Activated T-helper 1 cell treated with Interleukin-2 at 50 U/mL for 16 hours (primary cell): ENCODE measurements around the gene LRRC71.
A peak's percentile ranks its signal among the peaks of the same experiment; 100 is the strongest.

Source experiments
- DNase-seq: peaks from one replicate; pipeline ENCODE4 v3.0.0-alpha.2; 2020; ENCODE audit warnings: low read depth

The LRRC71 gene

DNA sequence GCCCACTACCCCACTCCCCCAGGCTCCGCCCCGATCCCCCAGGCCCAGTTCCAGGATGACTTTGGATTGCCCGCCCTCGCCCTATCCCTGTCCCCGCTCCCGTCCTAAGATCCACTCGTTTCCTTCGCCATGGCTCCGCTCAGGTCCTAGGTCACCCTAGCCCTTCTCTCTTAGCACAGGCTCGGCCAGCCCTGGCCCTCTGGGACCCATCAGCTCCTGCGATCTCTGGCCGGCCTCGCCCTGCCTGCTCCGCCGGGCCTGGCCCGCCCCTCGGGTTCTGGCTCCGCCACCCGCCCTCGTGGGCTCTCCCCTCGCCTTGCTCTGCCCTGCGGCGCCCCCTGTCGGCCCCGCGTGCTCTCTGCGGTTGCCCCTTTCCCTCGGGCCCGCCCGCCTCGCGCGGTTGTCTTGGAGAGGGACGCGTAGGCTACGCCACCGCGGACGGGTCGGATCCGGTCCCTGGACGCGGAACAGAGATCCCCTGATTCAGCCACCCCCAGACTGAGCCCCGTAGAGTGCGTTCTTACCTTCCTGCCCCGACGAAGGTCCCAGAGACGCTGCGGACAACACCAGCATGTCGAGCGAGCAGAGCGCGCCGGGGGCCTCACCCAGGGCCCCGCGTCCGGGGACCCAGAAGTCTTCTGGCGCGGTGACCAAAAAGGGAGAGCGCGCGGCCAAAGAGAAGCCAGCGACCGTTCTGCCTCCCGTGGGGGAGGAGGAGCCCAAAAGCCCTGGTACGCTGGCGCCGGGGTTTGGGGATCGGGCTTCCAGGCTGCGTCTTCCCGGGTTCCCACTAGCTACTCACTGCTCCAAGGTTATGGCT lies at the start of gene LRRC71:
TSS of gene LRRC71 (plus strand) at position 400 of the 820 bp plus-strand sequence. CDS start at position 572, 172 bp downstream.
- peak; percentile 17 for DNase-seq

DNA sequence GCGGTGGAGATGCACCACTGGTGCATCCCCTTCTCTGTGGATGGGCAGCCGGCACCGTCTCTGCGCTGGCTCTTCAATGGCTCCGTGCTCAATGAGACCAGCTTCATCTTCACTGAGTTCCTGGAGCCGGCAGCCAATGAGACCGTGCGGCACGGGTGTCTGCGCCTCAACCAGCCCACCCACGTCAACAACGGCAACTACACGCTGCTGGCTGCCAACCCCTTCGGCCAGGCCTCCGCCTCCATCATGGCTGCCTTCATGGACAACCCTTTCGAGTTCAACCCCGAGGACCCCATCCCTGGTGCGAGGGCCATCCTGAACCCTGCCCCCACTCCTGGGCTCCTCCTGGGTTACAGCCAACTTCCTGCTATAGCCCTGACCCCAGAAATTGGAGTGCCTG lies 46.8 kb upstream of the LRRC71 start:
- no peak for DNase-seq

DNA sequence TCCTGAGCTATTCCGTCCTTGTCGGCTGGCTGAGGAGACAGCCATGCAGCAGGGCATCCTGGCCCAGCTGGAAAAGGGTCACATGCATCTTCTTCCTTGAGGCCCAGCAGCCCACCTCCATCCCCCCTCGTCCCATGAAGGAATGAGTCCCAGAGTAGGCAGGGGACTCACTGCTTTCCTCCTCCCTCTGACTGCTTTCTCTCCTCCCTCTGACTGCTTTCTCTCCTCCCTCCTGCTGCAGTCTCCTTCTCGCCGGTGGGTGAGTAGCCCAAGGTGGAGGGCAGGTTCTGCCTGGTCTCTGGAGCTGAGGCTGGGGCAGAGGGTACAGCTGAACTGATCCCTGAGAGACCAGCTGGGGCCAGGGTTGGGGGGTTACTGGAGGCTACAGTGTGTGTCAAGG lies 46.3 kb upstream of the LRRC71 start:
- DNase-seq, result no peak

DNA sequence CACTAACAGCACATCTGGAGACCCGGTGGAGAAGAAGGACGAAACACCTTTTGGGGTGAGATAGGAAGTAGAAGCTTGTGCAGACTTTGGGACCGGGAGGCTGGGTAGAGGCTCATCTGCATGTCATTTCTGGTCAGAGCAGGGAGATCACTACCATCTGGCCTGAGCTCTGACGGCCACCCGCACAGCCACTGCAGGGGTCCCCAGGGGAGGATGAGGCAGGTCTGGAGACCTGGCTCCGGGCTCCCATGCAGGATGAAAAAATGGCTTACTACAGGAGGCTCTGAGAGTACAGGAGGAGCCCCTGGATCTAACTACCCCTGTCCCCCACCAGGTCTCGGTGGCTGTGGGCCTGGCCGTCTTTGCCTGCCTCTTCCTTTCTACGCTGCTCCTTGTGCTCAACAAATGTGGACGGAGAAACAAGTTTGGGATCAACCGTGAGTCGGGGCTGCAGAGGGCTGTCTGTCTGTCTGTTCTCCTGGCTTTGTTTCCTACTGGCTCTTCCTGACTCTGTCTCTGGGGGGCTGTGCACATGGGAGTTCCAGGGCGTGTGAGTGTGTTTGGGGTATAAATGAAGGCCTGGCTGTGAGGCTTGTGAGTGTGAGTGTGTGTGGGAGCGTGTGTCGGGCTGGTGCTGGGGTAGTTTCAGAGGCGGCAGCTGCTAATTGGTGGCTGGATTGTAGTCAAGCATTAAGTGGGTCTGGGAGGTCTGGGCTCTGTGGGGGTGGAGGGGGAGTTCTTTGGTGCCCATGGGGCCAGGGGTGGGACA lies 45.7 kb upstream of the LRRC71 start:
- DNase-seq, result no peak

DNA sequence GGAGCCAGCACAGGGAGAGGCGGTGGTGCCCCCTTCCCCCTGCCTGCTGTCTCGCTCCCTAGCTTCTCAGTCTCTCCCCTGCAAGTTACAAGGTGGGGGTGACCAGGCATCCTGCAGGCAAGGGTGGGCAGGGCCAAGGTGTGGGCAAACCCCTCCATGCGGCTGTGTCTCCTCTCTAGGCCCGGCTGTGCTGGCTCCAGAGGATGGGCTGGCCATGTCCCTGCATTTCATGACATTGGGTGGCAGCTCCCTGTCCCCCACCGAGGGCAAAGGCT lies 45.2 kb upstream of the LRRC71 start:
- no peak for DNase-seq

DNA sequence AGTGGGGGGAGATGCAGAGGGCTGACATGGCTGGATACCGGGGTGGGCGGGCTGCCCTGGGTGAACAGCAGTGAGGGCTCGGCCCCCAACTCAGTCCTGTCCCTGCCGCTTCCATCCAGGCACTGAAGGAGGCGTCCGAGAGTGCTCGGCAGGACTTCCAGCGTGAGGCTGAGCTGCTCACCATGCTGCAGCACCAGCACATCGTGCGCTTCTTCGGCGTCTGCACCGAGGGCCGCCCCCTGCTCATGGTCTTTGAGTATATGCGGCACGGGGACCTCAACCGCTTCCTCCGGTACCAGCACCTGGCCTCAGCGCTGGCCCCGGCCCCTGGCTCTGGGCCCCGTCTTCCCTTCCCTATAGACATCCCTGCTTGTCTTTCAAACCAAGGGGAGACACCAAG lies 44.2 kb upstream of the LRRC71 start:
- DNase-seq, result no peak

DNA sequence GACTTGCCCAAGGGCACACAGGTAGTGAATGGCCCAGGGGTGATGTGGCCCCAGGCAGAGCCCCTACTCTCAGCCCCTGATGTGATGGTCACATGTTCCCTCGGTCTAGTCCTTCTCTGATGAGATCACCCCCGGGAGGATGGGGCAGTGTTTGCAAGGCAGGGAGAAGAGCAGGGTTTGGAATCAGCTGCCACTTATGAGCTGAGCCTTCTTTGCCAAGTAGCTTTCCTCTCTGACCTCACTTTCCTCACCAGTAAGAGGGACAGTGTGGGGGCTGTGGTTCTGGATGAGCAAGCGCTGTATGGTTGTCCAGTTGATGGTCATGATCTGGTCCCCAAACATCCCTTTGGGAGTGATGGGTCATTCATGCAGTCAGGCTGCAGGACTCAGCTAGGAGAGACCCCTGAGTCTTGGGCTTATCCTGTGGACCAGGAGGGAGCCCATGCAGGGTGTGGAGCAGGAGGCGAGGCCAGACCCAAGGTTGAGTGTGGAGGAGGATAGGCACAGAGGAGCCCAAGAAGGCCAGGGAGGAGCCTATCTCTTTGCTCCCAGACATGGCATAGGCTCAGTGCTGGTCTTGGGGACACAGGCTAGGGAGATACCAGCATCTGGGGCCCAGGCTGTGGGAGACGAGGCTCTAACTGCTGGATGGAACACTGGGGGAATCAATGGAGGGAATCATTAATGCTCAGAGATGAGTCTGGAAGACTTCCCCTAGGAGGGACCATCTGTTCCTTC lies 42.8 kb upstream of the LRRC71 start:
- DNase-seq, result no peak

GRCh38 chr1:156879876-156880275 lies 40.6 kb upstream of the LRRC71 start:
- DNase-seq, result no peak

GRCh38 chr1:156880473-156880872 lies 40.0 kb upstream of the LRRC71 start:
- DNase-seq, result no peak

DNA sequence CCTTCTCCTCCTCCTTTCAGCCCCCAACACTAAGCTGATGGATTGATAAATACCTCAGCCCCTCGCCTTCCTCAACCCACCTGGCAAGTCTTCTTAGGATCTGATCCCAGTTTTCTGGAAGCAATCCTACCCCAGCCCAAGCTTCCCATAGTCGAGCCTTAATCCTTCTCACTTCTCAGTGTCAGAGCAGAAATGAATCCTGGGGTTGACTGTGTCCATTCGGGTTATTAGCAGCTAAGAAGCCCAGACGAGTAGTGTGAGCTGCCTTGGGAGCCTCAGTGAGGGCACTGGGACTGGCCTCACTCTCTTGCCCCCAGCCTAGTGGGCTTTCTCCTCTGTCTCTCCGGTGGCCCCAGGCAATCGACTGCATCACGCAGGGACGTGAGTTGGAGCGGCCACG lies 39.3 kb upstream of the LRRC71 start:
- DNase-seq, result no peak

DNA sequence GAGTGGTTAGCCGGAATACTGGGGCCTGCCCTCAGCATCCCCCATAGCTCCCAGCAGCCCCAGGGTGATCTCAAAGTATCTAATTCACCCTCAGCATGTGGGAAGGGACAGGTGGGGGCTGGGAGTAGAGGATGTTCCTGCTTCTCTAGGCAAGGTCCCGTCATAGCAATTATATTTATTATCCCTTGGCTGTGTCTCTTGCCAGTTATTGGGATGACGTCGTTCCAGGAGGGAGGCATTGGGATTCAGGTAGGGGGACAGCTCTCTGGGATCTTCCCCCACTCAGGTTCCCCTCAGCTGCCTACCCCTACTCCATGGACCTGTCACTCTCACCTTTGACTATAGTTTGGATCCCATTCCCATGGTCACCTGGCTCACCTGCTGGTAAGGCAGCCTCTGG lies 38.8 kb upstream of the LRRC71 start:
- DNase-seq, result no peak

- no peak for DNase-seq
Measured at GRCh38 chr1:156882543-156882942, 37.9 kb upstream of the LRRC71 start.

GRCh38 chr1:156883919-156884318 lies 36.5 kb upstream of the LRRC71 start:
- no peak for DNase-seq

- no peak for DNase-seq
Measured at GRCh38 chr1:156884560-156885184, 35.8 kb upstream of the LRRC71 start.

GRCh38 chr1:156885314-156885713 lies 35.1 kb upstream of the LRRC71 start:
- DNase-seq, result no peak

DNA sequence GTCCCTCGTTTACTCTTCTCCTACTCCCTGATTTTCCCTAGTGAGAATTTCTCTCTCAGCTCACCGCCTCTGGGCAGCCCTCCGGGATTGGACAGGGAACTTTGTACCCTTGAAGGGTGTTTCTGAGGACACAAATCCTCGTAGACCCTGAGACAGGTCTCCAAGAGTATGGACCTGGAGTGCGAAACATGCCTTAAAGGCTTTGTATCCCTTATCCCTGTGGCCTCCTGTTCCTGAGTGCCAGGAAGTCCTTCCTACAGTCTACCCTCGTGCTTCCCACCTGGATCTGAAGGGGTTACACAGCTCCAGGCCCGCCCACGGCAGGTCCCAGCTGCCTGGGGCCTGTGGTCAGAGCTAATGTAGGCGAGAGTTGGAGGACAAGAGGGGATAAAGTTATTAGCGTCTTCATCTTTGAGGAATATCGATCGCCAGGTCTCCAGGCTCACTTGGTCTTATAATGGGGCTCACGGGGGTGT lies 34.5 kb upstream of the LRRC71 start:
- DNase-seq, result no peak

GRCh38 chr1:156886583-156887281 lies 33.7 kb upstream of the LRRC71 start:
- no peak for DNase-seq

DNA sequence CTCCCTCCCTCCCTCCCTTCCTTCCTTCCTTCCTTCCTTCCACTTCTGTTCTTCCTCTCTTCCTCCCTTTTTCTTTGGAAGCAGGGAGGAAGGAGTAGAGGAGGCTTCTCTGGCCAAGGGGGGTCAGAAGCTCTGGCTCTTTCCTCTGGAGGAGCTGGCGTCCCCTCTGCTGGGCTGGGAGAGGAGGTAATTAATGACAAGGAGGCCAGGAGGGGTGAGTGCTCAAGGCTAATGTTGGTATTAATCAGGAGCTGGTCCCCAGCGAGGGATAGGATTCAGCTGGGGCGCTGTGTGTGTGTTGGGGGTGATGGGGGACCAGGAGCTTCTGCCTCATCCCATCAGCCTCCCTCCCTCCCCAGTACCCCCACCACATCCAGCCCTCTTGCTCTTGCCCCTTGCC lies 33.1 kb upstream of the LRRC71 start:
- DNase-seq, result no peak

GRCh38 chr1:156887734-156888133 lies 32.7 kb upstream of the LRRC71 start:
- no peak for DNase-seq

DNA sequence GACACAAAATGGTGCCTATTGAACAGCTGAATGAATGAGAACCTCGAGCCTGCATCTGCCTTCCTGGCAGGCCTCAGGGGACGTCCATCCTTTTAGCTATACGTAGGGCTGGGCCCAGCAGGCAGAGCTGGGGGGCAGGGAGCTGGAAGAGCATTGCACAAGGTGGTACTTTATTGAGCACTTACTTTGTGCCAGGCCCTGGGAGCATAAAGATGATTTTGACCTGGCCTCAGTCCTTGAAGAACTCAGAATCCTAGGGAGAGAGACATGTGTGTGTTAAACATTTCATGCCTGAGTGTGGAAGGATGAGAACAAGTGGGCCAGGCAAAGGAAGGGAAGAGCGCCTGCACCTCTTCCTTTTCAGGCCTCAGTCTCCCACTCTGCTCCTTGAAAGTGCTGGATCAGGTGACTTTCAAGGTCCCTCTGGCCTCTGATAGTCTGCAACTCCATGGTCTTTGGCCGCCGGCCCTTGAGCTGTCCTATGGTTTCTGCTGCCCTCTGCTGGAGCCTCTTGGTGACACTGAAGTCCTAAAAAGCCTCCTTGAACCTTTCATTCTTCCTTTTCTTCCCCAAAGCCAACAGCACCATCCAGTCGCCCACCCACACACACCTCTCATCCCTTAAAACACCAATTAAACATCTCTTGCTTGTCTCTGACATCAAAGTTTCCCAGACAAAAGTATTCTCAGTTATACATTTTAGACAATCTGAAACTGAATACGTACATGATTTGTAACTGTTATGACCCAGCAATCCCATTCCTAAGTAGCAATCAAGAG lies 30.4 kb upstream of the LRRC71 start:
- peak; percentile 22 for DNase-seq
